ENCODE measurements around the gene CELA2B. TPM values are rescaled to one million over a fixed set of nuclear protein-coding genes. Genes with fewer than 3 reads are reported as not detected.
"Not testable (repeated sequence)": the region's sequence is repeated elsewhere in the genome, so short reads cannot be mapped to it uniquely, and the experiment has no call there.

The CELA2B gene
- polyA plus RNA-seq, 2 donors: not detected

DNA sequence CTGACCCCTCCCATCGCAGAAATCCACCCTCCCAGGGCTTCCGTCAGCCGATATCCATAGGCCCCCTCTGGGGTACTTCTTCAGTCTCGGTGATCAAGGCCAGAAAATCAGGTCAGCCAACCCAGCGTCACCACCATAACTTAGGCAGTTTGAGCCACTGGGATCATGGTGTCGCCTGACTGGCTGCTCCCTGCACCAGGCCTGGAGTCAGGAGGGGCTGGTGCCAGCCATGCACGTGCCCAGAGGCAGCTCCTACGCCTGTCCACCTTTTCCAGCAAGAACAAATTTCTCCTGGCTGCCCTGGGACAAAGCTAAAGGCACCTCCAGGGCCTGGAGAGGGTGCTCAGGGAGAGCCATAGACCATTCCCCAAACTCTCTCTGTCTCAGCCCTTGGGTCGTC, 42.4 kb upstream of the CELA2B start:
- 75 to 86% methylated on average over 9 of the region's 9 CpGs for WGBS, 2 donors
- Histone ChIP-seq H3K27me3 (ENCODE audit: control insufficient read depth in 1 of 2, insufficient read depth in 2 of 2, low read length in 2 of 2) (no peaks in the 10 kb centered on the region), H3K4me1 (ENCODE audit: control insufficient read depth in 2 of 2, insufficient read depth in 2 of 2, low read length in 1 of 2) (peaks cover 0 to 2% of the 10 kb centered on the region in 2 donors), H3K9me3 (ENCODE audit: control insufficient read depth in 2 of 2, insufficient read depth in 1 of 2, low read depth in 1 of 2, low read length in 1 of 2) (no peaks in the 10 kb centered on the region), H3K27ac (ENCODE audit: low read depth in 2 of 2, low read length in 1 of 2) (no peak overlapping the region), H3K36me3 (ENCODE audit: control insufficient read depth in 2 of 2, insufficient read depth in 2 of 2, low read length in 1 of 2) (peaks cover 0 to 5% of the 10 kb centered on the region in 2 donors), H3K4me3 (ENCODE audit: low read depth in 1 of 2, low read length in 2 of 2) (no peak overlapping the region)

GRCh38 chr1:15434739-15435138, 41.2 kb upstream of the CELA2B start:
- H3K36me3 ChIP-seq (ENCODE audit: control insufficient read depth in 2 of 2, insufficient read depth in 2 of 2, low read length in 1 of 2): not testable (repeated sequence)

DNA sequence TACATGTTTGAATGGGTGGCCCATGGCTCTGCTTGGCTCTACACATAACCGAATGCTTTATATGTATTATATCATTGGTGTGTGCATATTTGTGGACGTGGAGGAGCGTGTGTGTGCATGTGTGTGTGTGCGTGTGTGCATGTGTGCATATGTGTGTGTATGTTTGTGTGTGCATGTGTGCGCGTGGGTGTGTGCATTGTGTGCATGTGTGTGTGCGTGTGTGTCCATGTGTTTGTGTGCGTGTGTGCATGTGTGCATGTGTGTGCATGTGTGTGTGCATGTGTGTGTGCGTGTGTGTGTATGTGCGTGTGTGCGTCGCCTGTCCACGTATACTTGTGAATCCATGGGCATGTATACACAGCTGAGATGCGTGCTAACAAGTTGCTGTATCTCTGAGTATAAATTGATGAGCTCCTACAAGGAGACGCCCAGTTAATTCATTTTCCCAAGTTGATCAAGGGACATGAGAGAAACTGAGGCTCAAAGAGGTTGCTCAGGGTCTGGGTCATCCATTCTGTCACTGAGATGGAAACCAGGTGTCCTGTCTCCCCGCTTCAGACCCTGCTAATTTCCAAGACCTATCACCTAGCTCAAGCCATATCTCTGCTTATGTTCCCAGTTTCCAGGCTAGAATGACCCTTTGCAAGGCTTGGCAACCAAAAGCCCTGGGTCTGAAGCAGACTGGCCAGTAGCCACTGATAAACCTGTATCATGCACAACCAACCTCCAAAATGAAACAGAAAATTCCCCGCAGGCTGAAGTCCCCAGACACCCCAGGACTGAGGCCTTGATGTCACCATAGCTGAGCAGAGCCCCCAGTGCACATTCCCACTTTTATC, 40.4 kb upstream of the CELA2B start:
- H3K27ac ChIP-seq (ENCODE audit: low read depth in 2 of 2, low read length in 1 of 2): no peak overlapping the region
- no peaks in the 10 kb centered on the region for H3K36me3 ChIP-seq (ENCODE audit: control insufficient read depth in 2 of 2, insufficient read depth in 2 of 2, low read length in 1 of 2)
- 90 to 94% methylated on average over 17 of the region's 17 CpGs for WGBS, 2 donors
- no peak overlapping the region for H3K4me3 ChIP-seq (ENCODE audit: low read depth in 1 of 2, low read length in 2 of 2)
- no peaks in the 10 kb centered on the region for H3K9me3 ChIP-seq (ENCODE audit: control insufficient read depth in 2 of 2, insufficient read depth in 1 of 2, low read depth in 1 of 2, low read length in 1 of 2)
- H3K27me3 ChIP-seq (ENCODE audit: control insufficient read depth in 1 of 2, insufficient read depth in 2 of 2, low read length in 2 of 2): no peaks in the 10 kb centered on the region
- H3K4me1 ChIP-seq (ENCODE audit: control insufficient read depth in 2 of 2, insufficient read depth in 2 of 2, low read length in 1 of 2): peaks cover 0 to 2% of the 10 kb centered on the region in 2 donors

More at GRCh38 chr1:15434739-15435138, 41.2 kb upstream of the CELA2B start:
- not testable (repeated sequence) for H3K27me3 ChIP-seq (ENCODE audit: control insufficient read depth in 1 of 2, insufficient read depth in 2 of 2, low read length in 2 of 2); H3K9me3 ChIP-seq (ENCODE audit: control insufficient read depth in 2 of 2, insufficient read depth in 1 of 2, low read depth in 1 of 2, low read length in 1 of 2); H3K4me3 ChIP-seq (ENCODE audit: low read depth in 1 of 2, low read length in 2 of 2); H3K4me1 ChIP-seq (ENCODE audit: control insufficient read depth in 2 of 2, insufficient read depth in 2 of 2, low read length in 1 of 2); H3K27ac ChIP-seq (ENCODE audit: low read depth in 2 of 2, low read length in 1 of 2)
- WGBS, 2 donors: 50 to 58% methylated on average over 8 of the region's 8 CpGs

- H3K36me3 ChIP-seq (ENCODE audit: control insufficient read depth in 2 of 2, insufficient read depth in 2 of 2, low read length in 1 of 2): no peaks in the 10 kb centered on the region
- H3K4me1 ChIP-seq (ENCODE audit: control insufficient read depth in 2 of 2, insufficient read depth in 2 of 2, low read length in 1 of 2): peaks cover 0 to 2% of the 10 kb centered on the region in 2 donors
- no peak overlapping the region for H3K27ac ChIP-seq (ENCODE audit: low read depth in 2 of 2, low read length in 1 of 2)
- no peaks in the 10 kb centered on the region for H3K9me3 ChIP-seq (ENCODE audit: control insufficient read depth in 2 of 2, insufficient read depth in 1 of 2, low read depth in 1 of 2, low read length in 1 of 2)
- H3K4me3 ChIP-seq (ENCODE audit: low read depth in 1 of 2, low read length in 2 of 2): no peak overlapping the region
- WGBS, 2 donors: 86 to 91% methylated on average over 6 of the region's 6 CpGs
- H3K27me3 ChIP-seq (ENCODE audit: control insufficient read depth in 1 of 2, insufficient read depth in 2 of 2, low read length in 2 of 2): no peaks in the 10 kb centered on the region
Measured at GRCh38 chr1:15436881-15437442, 38.9 kb upstream of the CELA2B start.

DNA sequence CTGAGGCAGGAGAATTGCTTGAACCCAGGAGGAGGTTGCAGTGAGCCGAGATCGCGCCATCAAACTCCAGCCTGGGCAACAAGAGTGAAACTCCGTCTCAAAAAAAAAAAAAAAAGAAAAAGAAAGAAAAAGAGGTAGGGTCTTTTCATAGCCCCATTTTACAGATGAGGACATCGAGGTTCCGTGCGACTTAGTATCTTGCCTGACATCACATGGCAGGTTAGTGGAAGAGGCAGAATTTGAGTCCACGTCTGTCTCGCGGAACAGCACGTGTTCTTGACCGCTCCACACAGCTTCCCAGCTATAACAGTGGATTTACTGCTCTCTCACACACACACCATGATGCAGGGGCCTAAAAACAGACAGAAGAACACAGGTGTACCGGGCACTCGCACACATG, 36.6 kb upstream of the CELA2B start:
- Histone ChIP-seq H3K4me3 (ENCODE audit: low read depth in 1 of 2, low read length in 2 of 2) (no peak overlapping the region), H3K36me3 (ENCODE audit: control insufficient read depth in 2 of 2, insufficient read depth in 2 of 2, low read length in 1 of 2) (no peaks in the 10 kb centered on the region), H3K27ac (ENCODE audit: low read depth in 2 of 2, low read length in 1 of 2) (no peak overlapping the region), H3K27me3 (ENCODE audit: control insufficient read depth in 1 of 2, insufficient read depth in 2 of 2, low read length in 2 of 2) (no peaks in the 10 kb centered on the region), H3K9me3 (ENCODE audit: control insufficient read depth in 2 of 2, insufficient read depth in 1 of 2, low read depth in 1 of 2, low read length in 1 of 2) (no peaks in the 10 kb centered on the region), H3K4me1 (ENCODE audit: control insufficient read depth in 2 of 2, insufficient read depth in 2 of 2, low read length in 1 of 2) (peaks cover 0 to 2% of the 10 kb centered on the region in 2 donors)
- 87 to 94% methylated on average over 14 of the region's 14 CpGs for WGBS, 2 donors

DNA sequence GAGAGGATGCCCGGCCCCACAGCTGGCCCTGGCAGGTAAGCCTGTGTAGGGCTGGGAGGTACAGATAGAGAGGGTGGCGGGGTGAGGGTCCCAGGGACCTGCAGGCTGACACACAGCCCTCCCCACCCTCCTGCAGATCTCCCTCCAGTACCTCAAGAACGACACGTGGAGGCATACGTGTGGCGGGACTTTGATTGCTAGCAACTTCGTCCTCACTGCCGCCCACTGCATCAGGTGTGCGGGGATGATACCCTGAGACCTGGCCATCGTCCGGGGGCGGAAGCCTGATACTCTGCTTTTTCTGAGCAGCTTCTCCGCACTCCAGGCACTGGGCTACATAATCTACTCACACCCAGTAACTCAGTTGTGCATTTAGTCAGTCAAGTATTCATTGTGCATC, 35.5 kb upstream of the CELA2B start:
- Histone ChIP-seq H3K4me1 (ENCODE audit: control insufficient read depth in 2 of 2, insufficient read depth in 2 of 2, low read length in 1 of 2) (peaks cover 0 to 2% of the 10 kb centered on the region in 2 donors), H3K36me3 (ENCODE audit: control insufficient read depth in 2 of 2, insufficient read depth in 2 of 2, low read length in 1 of 2) (no peaks in the 10 kb centered on the region), H3K27ac (ENCODE audit: low read depth in 2 of 2, low read length in 1 of 2) (no peak overlapping the region), H3K9me3 (ENCODE audit: control insufficient read depth in 2 of 2, insufficient read depth in 1 of 2, low read depth in 1 of 2, low read length in 1 of 2) (no peaks in the 10 kb centered on the region), H3K27me3 (ENCODE audit: control insufficient read depth in 1 of 2, insufficient read depth in 2 of 2, low read length in 2 of 2) (no peaks in the 10 kb centered on the region), H3K4me3 (ENCODE audit: low read depth in 1 of 2, low read length in 2 of 2) (no peak overlapping the region)
- WGBS, 2 donors: 79 to 87% methylated on average over 13 of the region's 13 CpGs

DNA sequence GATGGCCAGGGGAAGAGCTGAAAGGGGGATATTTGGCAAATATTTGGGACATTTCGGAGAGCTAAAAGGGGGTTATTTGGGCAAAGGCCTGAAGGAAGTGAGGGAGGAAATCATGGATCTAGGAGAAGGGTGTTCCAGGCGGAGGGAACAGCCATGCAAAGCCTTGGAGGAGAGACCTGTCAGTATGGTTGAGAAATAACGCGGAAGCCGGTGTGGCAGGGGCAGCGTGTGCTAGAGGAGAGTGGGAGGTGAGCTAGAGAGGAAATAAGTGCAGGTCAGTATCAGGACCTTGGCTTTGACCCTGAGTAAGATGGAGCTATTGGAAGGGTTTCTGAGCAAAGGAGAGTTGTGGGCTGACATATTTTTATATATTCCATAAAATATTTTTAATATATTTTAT, 34.7 kb upstream of the CELA2B start:
- Histone ChIP-seq H3K4me1 (ENCODE audit: control insufficient read depth in 2 of 2, insufficient read depth in 2 of 2, low read length in 1 of 2) (peaks cover 0 to 2% of the 10 kb centered on the region in 2 donors), H3K27me3 (ENCODE audit: control insufficient read depth in 1 of 2, insufficient read depth in 2 of 2, low read length in 2 of 2) (no peaks in the 10 kb centered on the region), H3K4me3 (ENCODE audit: low read depth in 1 of 2, low read length in 2 of 2) (no peak overlapping the region), H3K9me3 (ENCODE audit: control insufficient read depth in 2 of 2, insufficient read depth in 1 of 2, low read depth in 1 of 2, low read length in 1 of 2) (no peaks in the 10 kb centered on the region), H3K27ac (ENCODE audit: low read depth in 2 of 2, low read length in 1 of 2) (no peak overlapping the region), H3K36me3 (ENCODE audit: control insufficient read depth in 2 of 2, insufficient read depth in 2 of 2, low read length in 1 of 2) (no peaks in the 10 kb centered on the region)
- WGBS, 2 donors: 78 to 89% methylated on average over 6 of the region's 6 CpGs

- WGBS, 2 donors: 90 to 93% methylated on average over 8 of the region's 8 CpGs
Measured at GRCh38 chr1:15442119-15442518, 33.8 kb upstream of the CELA2B start.

GRCh38 chr1:15442759-15443158, 33.1 kb upstream of the CELA2B start:
- Histone ChIP-seq H3K36me3 (ENCODE audit: control insufficient read depth in 2 of 2, insufficient read depth in 2 of 2, low read length in 1 of 2) (no peaks in the 10 kb centered on the region), H3K9me3 (ENCODE audit: control insufficient read depth in 2 of 2, insufficient read depth in 1 of 2, low read depth in 1 of 2, low read length in 1 of 2) (no peaks in the 10 kb centered on the region), H3K27me3 (ENCODE audit: control insufficient read depth in 1 of 2, insufficient read depth in 2 of 2, low read length in 2 of 2) (no peaks in the 10 kb centered on the region), H3K27ac (ENCODE audit: low read depth in 2 of 2, low read length in 1 of 2) (no peak overlapping the region), H3K4me3 (ENCODE audit: low read depth in 1 of 2, low read length in 2 of 2) (no peak overlapping the region), H3K4me1 (ENCODE audit: control insufficient read depth in 2 of 2, insufficient read depth in 2 of 2, low read length in 1 of 2) (no peaks in the 10 kb centered on the region)
- WGBS, 2 donors: 83 to 86% methylated on average over 5 of the region's 5 CpGs

More at GRCh38 chr1:15442119-15442518, 33.8 kb upstream of the CELA2B start:
- Histone ChIP-seq H3K27me3 (ENCODE audit: control insufficient read depth in 1 of 2, insufficient read depth in 2 of 2, low read length in 2 of 2) (no peaks in the 10 kb centered on the region), H3K4me3 (ENCODE audit: low read depth in 1 of 2, low read length in 2 of 2) (no peak overlapping the region), H3K27ac (ENCODE audit: low read depth in 2 of 2, low read length in 1 of 2) (no peak overlapping the region), H3K9me3 (ENCODE audit: control insufficient read depth in 2 of 2, insufficient read depth in 1 of 2, low read depth in 1 of 2, low read length in 1 of 2) (no peaks in the 10 kb centered on the region), H3K4me1 (ENCODE audit: control insufficient read depth in 2 of 2, insufficient read depth in 2 of 2, low read length in 1 of 2) (peaks cover 0 to 1% of the 10 kb centered on the region in 2 donors), H3K36me3 (ENCODE audit: control insufficient read depth in 2 of 2, insufficient read depth in 2 of 2, low read length in 1 of 2) (no peaks in the 10 kb centered on the region)

DNA sequence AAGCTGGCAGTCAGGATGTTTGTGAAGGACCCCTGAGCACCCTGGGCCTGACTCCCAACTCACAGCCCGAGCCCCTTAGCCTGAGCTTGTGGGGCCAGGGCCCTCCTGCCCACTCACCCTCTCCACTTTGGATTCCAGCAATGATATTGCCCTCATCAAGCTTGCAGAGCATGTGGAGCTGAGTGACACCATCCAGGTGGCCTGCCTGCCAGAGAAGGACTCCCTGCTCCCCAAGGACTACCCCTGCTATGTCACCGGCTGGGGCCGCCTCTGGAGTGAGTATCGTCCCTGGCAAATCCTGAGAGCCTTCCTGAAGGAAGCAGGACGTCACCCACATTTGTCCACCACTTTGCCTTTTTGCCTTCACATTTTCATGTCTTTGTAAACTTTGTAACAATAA, 32.6 kb upstream of the CELA2B start:
- Histone ChIP-seq H3K27ac (ENCODE audit: low read depth in 2 of 2, low read length in 1 of 2) (no peak overlapping the region), H3K4me1 (ENCODE audit: control insufficient read depth in 2 of 2, insufficient read depth in 2 of 2, low read length in 1 of 2) (no peaks in the 10 kb centered on the region), H3K9me3 (ENCODE audit: control insufficient read depth in 2 of 2, insufficient read depth in 1 of 2, low read depth in 1 of 2, low read length in 1 of 2) (no peaks in the 10 kb centered on the region), H3K36me3 (ENCODE audit: control insufficient read depth in 2 of 2, insufficient read depth in 2 of 2, low read length in 1 of 2) (no peaks in the 10 kb centered on the region), H3K4me3 (ENCODE audit: low read depth in 1 of 2, low read length in 2 of 2) (no peak overlapping the region), H3K27me3 (ENCODE audit: control insufficient read depth in 1 of 2, insufficient read depth in 2 of 2, low read length in 2 of 2) (no peaks in the 10 kb centered on the region)
- WGBS, 2 donors: 71 to 79% methylated on average over 5 of the region's 5 CpGs

Data from esophagus (tissue), 2 donors.